Stimulated activated CD8-positive, alpha-beta memory T cell treated with anti-CD3 and anti-CD28 coated beads, Interleukin-12 subunit alpha, Interleukin-12 subunit beta, amount 100 ng/mL, for 24 hours (primary cell): ENCODE measurements around the gene SIK2.
"Not testable (repeated sequence)": the region's sequence is repeated elsewhere in the genome, so short reads cannot be mapped to it uniquely, and the experiment has no call there.

Experiments
- DNase-seq: peaks from one replicate; pipeline ENCODE4 v3.0.0-alpha.2; 2020; ENCODE audit errors: extremely low read depth

The SIK2 gene

DNA sequence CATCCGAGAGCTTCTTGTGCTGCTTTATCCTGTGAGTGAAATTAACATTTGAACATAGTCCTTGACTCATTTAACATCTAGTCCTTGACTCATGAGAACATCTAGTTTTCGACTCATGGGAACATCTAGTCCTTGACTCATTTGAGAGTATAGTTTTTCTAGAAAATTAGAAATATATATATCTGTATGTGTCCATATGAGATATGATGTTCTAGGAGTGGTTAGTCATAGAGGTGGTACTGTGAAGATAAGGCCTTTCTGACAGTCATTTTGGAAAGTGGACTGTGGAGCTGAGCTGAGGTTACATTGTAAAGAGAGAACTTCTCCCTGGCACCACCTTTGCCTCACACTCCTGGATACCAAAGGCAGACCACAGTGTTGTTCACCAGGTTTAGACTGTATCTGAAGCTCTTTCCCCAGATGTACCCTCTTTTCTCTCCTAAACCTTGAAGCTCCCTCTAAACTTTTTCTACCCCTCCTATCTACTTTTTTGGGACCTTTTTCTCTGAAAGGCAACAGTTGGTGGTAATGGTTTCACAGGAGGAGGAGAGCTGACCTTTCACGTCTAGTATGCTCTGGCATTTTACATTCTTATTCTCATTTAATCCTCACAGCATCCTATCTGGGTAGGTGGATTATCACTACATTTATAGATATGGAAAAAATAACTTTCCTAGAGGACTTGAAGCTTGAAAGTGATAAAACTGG lies 96.8 kb downstream of the SIK2 start:
- DNase-seq, result no peak

DNA sequence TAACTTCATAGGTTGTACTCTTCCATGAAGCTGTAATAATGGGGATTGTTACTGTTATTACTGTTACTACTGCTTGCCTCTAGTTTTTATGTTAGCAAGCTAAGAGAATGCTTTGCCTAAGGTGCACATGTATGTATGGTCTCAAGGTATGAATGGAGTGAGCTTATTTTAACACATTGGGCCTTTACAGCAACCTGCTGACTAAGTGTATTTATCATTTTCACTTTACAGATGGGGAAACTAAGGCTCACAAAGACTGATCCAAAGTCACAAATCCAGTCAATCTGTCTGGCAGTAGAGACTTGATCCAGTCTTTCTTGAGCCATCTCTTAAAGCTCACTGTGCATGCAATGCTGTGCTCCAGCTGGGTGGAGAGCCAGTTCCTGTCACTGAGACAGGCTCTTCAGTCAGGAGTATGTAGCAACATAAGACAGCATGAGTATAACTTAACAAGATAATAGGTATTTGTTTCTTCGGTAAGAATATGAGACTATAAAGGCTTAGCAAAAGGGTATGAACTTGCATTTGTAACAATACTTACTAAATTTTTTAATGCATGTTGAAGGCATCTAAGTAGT lies 97.4 kb downstream of the SIK2 start:
- DNase-seq, result no peak

DNA sequence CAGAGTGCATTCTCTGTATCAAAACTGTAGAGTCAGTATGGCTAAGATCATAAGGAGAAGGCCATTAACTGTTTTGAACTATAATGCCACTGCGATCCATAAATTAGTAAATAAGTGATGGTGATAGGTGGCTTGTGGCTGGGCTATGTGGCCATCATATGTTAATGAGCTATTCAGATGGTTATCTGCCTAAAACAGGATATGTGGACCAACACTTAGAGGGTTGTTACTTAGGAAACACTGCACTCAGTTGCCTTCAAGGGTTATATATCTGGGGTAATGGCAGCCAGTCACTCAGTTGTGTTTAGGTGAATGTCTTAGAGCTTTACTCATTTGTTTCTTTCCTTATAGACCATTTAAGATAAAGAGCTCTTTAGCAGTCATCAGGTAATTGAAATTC lies 97.9 kb downstream of the SIK2 start:
- DNase-seq, result no peak

DNA sequence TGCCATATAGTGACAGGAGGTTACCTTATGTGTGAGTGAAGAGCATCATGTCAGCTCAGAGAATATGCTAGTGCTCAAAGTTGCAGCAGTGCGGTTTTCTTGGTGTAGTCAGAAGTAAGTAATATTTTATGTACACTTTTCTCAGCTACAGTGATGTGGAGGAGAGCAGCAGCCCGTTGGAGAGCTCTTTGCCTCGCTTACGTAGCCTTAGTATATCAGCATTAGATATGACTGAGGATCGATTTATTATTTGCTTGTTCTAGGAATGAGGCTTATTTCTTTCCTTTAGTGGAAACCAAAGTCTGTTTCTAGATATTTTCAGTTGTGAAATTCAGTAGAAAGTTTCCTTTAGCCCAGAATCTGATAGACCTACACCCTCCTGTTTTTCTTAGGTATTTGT lies 100.4 kb downstream of the SIK2 start:
- no peak for DNase-seq

DNA sequence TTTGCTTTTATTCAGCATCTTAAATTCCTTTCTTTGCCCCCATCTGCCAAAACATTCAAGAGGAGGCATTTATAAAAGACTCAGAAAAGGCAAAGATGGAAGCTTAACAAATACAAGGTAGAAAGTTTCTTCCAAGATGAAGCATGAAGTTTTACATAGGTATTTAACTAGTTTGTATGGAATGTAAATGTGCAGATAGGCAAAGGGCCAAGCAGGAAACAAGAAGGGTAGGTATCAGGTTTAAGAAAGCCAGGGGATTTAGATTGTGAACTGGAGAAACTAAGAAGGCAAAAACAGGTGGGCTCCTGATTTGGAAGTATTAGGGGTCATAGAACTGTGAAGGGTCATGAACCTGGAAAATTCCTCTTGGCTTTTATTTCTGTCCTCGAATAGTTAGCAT lies 101.3 kb downstream of the SIK2 start:
- DNase-seq, result no peak

DNA sequence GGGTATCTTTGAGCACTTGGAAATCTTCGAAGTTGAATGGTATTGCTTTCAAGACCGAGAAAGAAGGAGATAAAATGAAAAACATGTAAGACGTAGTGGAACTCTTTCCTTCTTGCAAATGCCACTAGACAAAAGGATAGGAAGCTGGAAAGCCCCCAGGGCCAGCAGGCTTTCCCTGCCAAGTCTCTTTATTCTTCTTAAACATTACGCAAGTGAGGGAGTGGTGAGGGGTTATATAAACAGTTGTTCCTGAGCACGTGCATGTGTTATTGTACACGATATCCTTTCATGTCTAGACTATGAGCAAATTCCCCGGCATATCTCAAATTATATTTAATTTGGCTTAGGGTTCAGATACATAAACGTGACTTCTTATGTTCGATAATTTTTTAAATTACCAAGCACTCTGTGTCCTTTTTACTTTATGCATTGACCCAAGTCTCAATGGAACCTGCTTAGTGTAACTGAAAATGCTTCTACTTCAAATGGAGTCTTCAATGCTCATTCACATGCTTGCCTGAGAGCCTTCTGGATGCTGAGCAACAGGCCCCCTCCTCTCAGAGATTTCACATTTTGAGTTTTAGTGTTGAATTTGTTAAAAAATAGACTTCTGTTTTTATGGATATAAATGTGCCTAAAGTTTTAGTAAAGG lies 104.9 kb downstream of the SIK2 start:
- no peak for DNase-seq

DNA sequence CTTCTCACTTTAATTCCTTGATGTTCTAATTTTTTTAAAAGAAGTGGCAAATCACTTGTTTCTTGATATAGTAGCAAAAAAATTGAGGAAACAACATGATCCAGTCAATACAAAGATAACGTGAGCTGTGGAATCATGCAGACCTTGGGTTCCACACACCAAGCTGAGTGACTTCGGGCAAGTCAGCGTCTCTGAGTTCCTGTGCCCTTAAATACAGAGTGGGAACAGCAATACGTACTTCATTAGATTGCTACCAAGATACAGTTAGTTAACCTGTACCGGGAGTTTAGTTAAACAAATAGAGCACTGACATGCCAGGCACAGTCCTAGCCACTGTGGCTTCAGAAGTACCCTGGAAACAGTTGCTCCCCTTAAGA lies 105.4 kb downstream of the SIK2 start:
- DNase-seq, result no peak

DNA sequence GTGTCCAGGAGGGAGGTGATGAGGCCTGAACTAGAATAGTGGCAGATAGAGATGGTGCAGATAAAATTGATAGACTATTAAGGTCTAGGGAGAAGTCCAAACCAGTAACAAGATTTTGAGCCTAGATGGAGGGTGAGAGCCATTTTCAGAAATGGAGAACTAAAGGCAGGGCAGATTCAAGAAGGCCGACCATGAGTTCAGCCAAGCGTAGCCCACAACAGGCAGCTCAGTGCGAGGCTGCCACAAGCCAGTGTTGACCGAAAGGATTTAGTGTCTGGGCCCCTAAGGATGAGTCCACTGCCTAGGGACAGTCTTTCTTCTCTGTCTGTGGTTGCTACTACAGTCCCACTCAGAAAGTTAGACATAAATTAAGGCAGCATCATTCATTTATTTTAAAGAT lies 112.3 kb downstream of the SIK2 start:
- no peak for DNase-seq

DNA sequence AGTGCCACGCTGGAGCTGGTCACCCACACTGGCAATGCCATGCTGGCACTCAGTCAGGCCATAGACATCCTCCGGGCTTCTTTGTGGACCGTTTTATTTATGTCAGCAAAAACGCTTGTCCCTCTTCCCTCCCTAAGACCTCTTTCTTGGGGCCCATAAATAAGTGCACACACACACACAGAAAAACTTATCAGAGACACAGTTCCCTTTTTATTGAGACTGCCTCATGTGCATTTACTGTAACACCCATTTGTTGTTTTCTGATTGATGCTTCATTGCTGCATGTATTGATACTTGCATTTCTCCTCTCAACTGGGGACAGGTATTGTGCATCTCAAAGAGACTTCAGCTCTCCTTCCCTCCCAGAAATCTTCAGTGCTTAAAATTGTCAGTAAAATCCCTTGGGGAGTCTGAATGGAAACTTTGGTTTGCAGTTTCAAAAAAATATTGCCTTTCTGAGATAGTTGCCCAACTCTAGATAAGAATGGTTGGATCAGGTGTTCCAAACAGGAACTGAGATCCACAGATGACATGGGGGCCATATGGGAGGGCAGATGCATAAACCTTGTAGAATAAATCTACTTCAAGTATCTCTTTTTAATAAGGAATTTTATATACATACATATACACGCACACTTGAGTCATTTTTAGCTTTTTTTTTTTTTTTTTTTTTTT lies 113.0 kb downstream of the SIK2 start:
- no peak for DNase-seq

DNA sequence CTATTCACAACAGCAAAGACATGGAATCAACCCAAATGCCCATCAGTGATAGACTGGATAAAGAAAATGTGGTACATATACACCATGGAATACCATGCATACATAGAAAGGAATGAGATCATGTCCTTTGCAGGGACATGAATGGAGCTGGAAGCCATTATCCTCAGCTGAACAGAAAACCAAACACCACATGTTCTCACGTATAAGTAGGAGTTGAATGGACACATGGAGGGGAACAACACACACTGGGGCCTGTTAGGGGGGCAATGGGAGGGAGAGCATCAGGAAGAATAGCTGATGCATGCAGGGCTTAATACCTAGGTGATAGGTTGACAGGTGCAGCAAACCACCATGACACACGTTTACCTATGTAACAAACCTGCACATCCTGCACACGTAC lies 115.4 kb downstream of the SIK2 start:
- DNase-seq, result not testable (repeated sequence)

DNA sequence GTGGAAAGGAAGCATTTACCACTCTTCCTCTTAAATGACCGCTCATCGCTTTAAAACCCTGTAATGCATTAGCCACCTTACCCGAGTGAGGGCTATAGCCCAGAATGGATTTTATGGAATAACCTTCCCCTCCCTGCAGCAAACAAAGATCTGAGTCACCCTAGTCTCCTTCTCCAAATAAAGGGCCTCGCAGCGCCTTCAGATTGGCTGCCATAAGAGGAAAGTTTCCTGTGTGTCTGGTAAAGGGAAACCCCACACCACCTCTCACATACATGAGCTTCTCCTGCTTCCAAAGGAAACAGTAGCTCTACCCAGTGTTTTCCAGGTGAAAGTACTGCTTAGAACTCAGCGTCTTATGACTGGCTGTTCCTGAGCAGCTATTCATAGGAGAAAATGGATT lies 116.2 kb downstream of the SIK2 start:
- DNase-seq, result no peak

DNA sequence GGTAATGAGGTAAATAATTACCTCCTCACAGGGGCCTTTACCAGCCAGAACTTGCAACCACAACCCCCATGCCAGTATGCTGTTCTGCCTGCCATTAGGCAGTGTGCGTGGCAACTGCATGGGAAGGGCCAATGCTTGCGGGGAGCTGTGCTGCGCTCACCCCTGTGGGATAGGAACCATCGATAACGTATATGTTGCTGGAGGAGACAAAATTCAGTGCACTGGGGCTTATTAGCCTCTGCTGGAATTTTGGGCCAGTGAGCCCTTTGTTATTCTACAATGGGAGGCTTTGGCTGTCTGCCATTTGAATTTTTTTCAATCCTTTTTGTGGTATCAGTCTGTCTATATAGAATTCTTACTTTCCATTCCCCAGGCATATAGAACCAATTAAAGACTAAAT lies 116.6 kb downstream of the SIK2 start:
- no peak for DNase-seq

DNA sequence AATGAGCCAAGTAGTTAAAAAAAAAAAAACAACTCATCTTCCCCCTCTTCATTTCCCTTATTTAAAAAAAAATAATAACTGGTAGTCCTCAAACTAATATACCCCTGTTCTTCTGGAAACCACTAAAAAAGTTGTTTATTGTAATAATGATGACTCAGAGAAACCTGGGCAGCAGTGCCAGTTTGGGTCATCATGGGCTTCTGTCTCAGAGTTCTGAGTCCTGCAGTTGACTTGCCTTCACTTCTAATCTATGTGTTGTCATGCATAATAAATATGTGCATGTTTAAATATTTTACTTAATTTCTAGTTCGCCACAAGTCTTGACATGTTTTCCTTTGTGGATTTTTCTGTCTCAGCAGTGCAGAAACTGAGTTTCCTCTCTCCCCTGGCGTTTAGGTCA lies 117.1 kb downstream of the SIK2 start:
- no peak for DNase-seq

DNA sequence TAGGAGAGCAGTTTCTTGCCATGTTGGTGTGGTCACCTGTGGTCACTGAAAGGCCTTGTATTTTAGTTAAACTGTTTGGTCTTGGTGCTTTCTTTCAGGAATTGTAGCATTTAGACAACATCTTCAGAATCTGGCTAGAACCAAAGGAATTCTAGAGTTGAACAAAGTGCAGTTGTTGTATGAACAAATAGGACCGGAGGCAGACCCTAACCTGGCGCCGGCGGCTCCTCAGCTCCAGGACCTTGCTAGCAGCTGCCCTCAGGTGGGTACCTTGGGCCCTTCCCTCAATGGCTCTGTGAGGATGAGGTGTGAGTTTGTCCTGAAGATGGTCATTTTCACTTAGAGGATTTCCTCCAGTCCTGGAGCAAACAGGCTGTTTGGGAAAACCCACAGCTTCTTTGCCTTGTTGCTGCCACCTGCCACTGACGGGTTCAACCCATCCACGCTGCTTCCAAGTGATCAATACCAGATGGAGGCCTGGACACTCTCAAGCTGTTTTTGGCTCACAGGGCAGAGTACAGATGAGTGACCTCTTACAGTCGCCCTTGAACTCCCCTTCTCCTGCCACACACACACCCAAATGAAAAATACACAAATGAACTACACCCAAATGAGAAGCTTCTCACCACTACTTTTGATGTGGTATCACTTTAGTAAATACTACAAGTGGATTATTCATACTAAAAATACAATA lies 118.7 kb downstream of the SIK2 start:
- no peak for DNase-seq

DNA sequence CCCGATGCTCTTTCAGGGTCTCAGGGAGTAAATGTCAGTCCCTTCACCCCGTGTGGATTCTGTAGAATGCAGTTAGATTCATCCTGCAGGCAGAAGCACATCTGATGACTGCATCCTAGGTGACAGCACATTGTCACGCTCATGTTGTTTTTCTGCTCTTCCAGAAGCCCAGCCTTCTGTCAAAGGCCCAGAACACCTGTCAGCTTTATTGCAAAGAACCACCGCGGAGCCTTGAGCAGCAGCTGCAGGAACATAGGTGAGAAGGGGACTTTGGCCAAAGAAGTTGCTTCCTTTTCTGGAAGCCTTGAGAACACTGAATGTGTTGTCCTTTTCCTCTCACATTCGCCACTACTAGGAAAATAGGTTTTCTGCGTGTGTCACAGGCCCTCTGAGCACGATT lies 120.3 kb downstream of the SIK2 start:
- no peak for DNase-seq

DNA sequence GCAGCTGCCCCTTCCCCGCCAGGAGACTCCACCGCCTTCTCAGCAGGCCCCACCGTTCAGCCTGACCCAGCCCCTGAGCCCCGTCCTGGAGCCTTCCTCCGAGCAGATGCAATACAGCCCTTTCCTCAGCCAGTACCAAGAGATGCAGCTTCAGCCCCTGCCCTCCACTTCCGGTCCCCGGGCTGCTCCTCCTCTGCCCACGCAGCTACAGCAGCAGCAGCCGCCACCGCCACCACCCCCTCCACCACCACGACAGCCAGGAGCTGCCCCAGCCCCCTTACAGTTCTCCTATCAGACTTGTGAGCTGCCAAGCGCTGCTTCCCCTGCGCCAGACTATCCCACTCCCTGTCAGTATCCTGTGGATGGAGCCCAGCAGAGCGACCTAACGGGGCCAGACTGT lies 121.3 kb downstream of the SIK2 start:
- DNase-seq, result no peak

DNA sequence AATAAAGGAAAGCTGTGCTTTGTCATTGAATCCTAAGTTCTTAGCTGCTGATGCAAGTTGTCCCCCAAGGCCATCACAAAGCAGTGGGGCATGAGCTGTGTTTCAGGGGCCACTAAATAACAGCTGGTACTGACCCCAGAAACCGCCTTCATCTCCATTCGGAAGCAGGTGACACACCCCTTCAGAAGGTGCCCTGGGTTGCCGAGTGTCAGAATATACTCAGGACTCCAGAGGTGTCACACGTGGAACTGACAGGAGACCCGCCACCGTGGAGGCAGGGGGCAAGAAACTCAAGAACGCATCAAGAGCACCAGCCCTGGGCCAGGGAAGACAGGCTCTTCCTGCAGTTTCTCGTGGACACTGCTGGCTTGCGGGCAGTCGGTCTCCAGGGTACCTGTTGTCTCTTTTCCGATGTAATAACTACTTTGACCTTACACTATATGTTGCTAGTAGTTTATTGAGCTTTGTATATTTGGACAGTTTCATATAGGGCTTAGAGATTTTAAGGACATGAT lies 122.4 kb downstream of the SIK2 start:
- DNase-seq, result no peak

DNA sequence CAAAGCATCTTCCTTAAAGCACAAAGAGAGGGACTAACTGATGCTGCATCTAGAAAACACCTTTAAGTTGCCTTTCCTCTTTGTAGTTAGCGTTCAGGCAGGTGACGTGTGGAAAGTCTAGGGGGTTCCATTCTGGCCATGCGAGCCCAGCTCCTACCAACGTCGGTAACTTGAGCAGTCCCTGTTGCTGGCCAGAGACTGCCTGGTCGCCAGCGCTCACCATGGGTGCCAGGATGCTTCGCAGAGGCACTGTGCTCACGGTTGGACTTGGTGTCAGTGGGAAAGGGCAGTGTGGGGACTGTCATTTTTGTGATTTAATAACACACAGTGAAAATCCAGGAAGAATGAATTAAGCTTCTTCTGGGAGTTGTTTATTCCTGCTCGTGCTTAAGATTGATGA lies 123.4 kb downstream of the SIK2 start:
- no peak for DNase-seq

DNA sequence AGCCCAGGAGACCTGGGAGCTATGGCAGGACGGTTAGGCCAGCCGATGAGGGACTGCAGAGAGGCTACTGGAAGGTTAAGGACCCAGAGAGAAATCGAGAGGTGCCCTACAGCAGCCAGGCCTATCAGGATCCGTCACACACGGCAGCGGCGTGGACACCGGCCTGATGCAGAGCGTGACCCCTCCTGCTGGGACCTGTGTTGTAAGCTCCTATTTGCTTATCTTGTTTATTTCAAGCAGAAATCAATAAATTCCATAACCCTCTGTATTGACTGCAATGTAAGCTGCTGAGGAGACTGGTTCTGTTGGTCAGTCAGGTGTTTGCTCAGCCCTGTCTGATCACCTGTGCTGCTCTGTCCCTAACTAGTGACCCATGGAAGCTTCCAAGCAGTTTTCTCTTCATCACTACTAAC lies 124.1 kb downstream of the SIK2 start:
- DNase-seq, result no peak

DNA sequence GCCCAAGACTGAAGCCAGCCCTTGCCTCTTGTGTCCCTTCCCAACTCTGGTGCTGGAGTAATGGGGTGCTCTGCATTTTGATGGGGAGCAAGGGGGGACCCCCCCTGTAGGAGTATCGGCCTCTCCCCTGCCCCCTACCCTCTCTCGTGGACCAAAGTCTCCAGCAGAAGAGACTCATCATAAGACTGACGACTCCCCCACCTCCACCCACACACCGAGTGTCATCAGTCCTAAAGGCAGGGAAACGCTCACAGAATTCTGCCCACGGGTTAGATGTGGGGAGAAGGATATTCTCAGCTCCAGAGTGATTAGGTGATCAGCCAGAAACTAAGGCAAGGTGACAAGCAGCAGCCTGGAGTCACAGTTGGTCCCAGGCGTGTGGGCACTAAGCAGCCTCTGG lies 125.2 kb downstream of the SIK2 start:
- DNase-seq, result no peak

DNA sequence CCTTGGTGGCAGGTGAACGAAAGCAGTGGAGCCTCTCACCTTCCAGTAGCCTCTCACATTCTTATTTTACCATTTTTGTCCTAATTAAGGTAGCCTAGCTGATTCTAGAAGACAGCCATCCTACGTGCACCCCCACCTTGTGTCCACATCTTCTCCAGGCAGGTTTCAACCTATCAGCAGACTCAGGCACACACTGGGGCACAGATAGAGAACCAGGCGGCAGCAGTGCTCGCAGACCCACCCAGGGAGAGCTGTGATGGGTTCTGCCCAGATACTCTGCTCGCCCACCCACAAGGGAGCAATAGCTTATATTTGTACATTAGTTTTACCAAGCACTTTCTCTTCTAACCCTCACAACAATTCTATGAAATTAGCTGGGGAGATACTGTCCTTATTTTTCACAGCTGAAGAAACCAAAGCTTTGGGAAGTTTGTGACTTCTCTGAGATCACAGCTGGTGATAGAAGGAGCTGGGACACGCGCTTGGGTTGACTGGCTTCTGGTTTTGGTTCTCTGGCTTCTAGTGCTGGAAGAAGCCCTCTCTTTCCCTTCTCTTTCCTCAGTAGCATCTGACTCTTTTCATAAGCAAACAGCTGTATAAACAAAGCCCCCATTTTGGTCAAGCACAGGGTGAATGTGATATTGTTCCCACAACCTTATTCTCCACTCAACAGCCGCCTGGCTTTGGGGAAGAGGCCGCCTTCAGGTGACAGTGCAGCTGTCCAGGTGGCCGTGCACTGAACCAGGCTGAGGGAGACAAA lies 127.0 kb downstream of the SIK2 start:
- no peak for DNase-seq
